ENCODE measurements around the gene CDHR5.

The CDHR5 gene

DNA sequence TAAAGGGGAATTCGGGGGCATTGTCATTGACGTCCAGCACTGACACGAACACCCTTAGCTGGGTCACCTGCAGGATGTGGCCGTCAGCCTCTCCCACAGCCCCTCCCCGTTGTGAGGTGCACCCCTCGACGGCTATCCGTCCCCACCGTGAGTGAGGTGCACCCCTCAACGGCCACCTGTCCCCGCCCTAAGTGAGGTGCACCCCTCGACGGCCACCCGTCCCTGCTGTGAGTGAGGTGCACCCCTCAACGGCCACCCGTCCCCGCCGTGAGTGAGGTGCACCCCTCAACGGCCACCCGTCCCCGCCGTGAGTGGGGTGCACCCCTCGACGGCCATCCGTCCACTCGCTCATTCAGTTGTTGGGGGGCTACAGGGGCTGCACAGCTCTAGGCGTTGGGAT is 2.9 kb downstream of the CDHR5 start:
- DNase-seq, result no peak

GRCh38 chr11:620935-621814 is 3.6 kb downstream of the CDHR5 start:
- DNase-seq, result no peak

- DNase-seq, result no peak
These were observed 4.6 kb downstream of the CDHR5 start for GRCh38 chr11:620201-620600.

GRCh38 chr11:619628-620050 is 5.1 kb downstream of the CDHR5 start:
- no peak for DNase-seq

DNA sequence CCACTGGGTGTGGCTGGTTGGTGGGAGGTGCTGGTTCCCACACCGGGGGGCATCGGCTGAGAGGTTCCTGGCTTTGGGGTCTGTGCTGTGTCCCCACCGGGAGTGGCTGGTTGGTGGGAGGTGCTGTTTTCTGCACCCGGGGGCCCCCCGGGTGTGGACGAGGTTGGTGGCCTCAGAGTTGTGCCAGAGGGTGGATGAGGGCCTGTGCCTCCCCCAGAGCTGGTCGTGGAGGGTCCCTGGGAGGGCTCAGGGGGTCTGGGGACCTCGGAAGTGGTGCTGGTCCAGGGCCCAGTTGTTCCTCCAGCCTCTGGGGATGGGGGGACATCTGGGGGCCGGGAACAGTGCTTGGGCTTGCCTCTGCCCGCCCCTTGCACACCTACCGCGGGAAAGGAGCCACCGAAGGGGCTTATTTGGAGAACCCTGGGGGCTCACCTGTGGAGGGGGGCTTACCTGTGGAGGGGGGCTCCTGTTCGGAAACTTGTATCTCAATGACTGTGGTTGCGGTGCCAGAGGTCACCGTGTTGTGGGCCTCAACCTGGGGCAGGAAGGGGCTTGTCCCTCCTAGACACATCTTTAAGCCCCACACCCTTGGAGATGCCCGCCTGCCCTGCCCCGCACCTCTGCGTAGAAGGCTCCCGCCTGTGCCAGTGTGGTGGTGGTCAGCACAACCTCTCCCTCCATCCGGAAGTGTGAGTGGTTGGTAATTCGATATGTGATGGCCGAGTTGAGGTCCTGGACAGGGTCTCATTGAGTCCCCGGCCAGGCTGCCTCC is 5.7 kb downstream of the CDHR5 start:
- no peak for DNase-seq

- no peak for DNase-seq
These were observed 6.7 kb downstream of the CDHR5 start for GRCh38 chr11:617912-618682.

- no peak for DNase-seq
These were observed 7.4 kb downstream of the CDHR5 start for GRCh38 chr11:617199-617911.

- DNase-seq, result no peak
These were observed 8.2 kb downstream of the CDHR5 start for GRCh38 chr11:616320-617198.

GRCh38 chr11:615504-616319 is 9.0 kb downstream of the CDHR5 start, which contains the start of gene IRF7:
IRF7 (minus strand) TSS chr11:615950; CDS start chr11:615364, 586 bp downstream.
- DNase-seq, result peak; percentile 80 to 96

GRCh38 chr11:614623-615503 is 9.9 kb downstream of the CDHR5 start:
- peak in 1 of 2 experiments; percentile 42 for DNase-seq

DNA sequence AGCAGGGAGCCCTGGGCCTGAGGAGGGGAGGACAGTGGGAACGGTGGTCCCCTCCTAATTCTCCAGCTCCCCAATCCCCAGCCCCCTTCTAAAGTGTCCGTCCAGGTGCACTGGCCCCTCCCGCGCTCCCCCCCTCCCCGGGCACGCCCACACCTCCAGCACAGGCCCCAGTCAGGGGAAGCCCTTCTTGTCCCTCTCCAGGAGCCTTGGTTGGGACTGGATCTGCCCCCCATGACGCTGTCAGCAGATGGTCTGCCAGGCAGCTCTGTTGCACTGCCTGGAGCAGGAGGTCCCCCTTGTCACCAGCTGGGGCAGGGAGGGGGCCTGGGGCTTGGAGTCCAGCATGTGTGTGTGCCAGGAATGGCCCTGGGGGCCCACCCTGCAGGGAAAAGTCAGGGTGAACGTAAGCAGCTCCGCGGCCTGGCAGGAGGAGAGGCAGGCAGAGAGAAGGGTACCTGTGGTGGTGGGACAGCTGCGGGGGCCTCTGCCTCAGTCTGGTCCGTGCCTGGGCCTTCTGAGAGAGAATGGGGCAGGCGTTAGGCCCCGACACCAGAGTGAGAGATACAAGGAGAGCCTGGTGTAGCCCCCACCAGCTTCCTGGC is 10.6 kb downstream of the CDHR5 start:
- DNase-seq, result no peak

DNA sequence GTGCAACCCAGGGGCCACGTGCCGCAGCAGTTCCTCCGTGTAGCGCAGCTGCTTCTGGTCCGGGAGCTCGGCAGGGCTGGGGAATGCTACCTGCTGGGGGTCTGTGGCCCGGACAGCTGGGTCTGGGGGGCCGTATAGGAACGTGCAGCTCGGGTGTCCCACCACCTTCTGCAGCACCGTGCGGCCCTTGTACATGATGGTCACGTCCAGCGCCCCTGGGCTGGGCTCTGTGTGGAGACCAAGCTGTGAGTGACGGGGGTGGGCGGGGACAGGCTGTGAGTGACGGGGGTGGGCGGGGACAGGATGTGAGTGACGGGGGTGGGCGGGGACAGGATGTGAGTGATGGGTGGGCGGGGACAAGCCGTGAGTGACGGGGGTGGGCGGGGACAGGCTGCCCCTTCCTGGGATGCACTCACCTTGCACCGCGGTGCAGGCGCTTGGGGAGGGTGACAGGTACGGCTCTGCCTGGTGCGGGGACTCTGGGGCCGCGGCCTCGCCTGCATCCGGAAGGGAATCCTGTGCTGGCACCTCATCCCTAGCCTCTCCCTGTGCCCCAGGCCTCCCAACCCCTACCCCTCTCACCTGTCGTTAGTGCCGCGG is 11.3 kb downstream of the CDHR5 start:
- peak in 1 of 2 experiments; percentile 94 for DNase-seq

- DNase-seq, result no peak
These were observed 11.8 kb downstream of the CDHR5 start for GRCh38 chr11:612961-613300.

- DNase-seq, result peak; percentile 40 to 44
These were observed 12.4 kb downstream of the CDHR5 start for GRCh38 chr11:612201-612960.

- DNase-seq, result no peak
These were observed 13.5 kb downstream of the CDHR5 start for GRCh38 chr11:611001-611996.

DNA sequence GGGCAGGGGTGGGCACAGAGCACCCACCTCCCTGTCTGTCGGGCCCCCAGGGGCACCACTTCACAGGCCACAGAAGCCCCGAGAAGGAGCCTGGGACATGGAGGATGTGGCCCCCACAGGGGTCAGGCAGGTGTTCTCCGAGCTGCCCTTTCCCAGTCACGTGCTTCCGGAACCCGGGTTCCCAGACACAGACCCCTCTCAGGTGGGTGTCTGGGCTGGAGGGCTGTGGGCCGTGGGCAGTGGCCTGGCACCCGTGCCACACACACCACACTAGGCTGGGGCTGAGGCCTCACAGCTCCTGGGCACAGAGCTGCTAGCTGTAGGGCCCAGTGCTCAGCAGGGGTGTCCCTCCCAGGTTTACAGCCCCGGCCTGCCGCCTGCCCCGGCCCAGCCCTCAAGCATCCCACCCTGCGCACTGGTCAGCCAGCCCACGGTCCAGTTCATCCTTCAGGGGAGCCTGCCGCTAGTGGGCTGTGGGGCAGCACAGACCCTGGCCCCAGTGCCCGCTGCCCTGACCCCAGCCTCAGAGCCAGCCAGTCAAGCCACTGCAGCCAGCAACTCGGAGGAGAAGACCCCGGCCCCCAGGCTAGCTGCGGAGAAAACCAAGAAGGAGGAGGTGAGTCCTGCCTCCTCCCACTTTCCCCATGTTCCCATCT is 14.5 kb downstream of the CDHR5 start:
- no peak for DNase-seq
